WTC11 (cell line): ENCODE measurements around the gene SVIL.

Source experiments
- ATF1 ChIP-seq: sonication (generic); formaldehyde crosslinking; IDR thresholded peaks from 2 replicates; pipeline ENCODE4 v1.8.1; 2023; ENCODE audit warnings: mild to moderate bottlenecking, moderate library complexity, missing genetic modification reagents
- ESRRA ChIP-seq: sonication (generic); formaldehyde crosslinking; IDR thresholded peaks from 2 replicates; pipeline ENCODE4 v1.8.1; 2022; ENCODE audit warnings: mild to moderate bottlenecking, missing genetic modification reagents, borderline replicate concordance
- MYBL2 ChIP-seq: sonication (generic); formaldehyde crosslinking; IDR thresholded peaks from 2 replicates; pipeline ENCODE4 v1.8.1; 2023; ENCODE audit warnings: mild to moderate bottlenecking, moderate library complexity, missing genetic modification reagents
- NFYB ChIP-seq: sonication (generic); formaldehyde crosslinking; conservative IDR thresholded peaks from 2 replicates; pipeline ENCODE4 v1.8.0; 2022; ENCODE audit warnings: low read depth, missing genetic modification reagents
- TCF7 ChIP-seq: sonication (generic); formaldehyde crosslinking; IDR thresholded peaks from 2 replicates; pipeline ENCODE4 v1.8.0; 2022; ENCODE audit warnings: mild to moderate bottlenecking, low read depth, missing genetic modification reagents, moderate library complexity
- TF ChIP-seq, protein P1 (sequence below): fragments of 200-600 bp; IDR thresholded peaks from 2 replicates; pipeline ENCODE4 v1.8.0; 2022; ENCODE audit warnings: antibody characterized with exemption
- TF ChIP-seq, protein P2 (sequence below): sonication (generic); formaldehyde crosslinking; IDR thresholded peaks from 2 replicates; pipeline ENCODE4 v1.8.0; 2023; ENCODE audit warnings: missing genetic modification reagents

DNA sequence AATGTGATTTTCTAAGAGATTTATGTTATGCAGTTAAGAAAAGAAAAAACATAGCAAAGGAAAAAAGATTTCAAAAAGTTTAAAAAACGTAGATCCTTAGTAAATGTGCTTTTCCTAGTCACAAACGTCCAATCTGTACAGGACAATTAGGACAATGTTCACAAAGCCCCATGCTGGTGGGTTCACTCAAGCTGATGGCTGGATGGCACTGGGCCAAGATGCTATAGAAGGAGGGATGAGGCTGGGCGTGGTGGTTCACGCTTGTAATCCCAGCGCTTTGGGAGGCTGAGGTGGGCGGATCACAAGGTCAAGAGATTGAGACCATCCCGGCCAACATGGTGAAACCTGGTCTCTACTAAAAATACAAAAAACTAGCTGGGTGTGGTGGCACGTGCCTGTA is 22.1 kb downstream of the SVIL start:
- TF ChIP-seq, protein P1, sequence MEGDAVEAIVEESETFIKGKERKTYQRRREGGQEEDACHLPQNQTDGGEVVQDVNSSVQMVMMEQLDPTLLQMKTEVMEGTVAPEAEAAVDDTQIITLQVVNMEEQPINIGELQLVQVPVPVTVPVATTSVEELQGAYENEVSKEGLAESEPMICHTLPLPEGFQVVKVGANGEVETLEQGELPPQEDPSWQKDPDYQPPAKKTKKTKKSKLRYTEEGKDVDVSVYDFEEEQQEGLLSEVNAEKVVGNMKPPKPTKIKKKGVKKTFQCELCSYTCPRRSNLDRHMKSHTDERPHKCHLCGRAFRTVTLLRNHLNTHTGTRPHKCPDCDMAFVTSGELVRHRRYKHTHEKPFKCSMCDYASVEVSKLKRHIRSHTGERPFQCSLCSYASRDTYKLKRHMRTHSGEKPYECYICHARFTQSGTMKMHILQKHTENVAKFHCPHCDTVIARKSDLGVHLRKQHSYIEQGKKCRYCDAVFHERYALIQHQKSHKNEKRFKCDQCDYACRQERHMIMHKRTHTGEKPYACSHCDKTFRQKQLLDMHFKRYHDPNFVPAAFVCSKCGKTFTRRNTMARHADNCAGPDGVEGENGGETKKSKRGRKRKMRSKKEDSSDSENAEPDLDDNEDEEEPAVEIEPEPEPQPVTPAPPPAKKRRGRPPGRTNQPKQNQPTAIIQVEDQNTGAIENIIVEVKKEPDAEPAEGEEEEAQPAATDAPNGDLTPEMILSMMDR: no peak
- TF ChIP-seq NFYB (CRISPR knock-in tag): no peak
- TF ChIP-seq TCF7 (CRISPR knock-in tag): no peak
- no peak for TF ChIP-seq MYBL2 (CRISPR knock-in tag)
- TF ChIP-seq, protein P2, sequence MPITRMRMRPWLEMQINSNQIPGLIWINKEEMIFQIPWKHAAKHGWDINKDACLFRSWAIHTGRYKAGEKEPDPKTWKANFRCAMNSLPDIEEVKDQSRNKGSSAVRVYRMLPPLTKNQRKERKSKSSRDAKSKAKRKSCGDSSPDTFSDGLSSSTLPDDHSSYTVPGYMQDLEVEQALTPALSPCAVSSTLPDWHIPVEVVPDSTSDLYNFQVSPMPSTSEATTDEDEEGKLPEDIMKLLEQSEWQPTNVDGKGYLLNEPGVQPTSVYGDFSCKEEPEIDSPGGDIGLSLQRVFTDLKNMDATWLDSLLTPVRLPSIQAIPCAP (CRISPR knock-in tag): no peak
- no peak for TF ChIP-seq ESRRA (CRISPR knock-in tag)
- no peak for TF ChIP-seq ATF1 (CRISPR knock-in tag)
